Stimulated activated CD4-positive, alpha-beta T cell treated with anti-CD3 and anti-CD28 coated beads, Interleukin-15, amount 100 ng/mL, for 48 hours (primary cell): Measurements from ENCODE around the gene OR9A2.

Experiments
- DNase-seq, 2 donors: peaks; one replicate each; pipeline ENCODE4 v3.0.0-alpha.2; 2020; ENCODE audit warnings: low read depth in 2 of 2

The OR9A2 gene

GRCh38 chr7:143027032-143027431, at the start of gene OR9A2:
Gene OR9A2, minus strand, starts transcription at chr7:143027132. Its CDS starts 0 bp downstream, at chr7:143027132.
- no peak for DNase-seq

GRCh38 chr7:143074141-143074540, 47.2 kb upstream of the OR9A2 start:
- DNase-seq = no peak

GRCh38 chr7:143073556-143073955, 46.6 kb upstream of the OR9A2 start:
- no peak for DNase-seq

- DNase-seq = no peak
Observed at GRCh38 chr7:143069912-143070500, 43.1 kb upstream of the OR9A2 start.

GRCh38 chr7:143068446-143068845, 41.5 kb upstream of the OR9A2 start:
- no peak for DNase-seq

GRCh38 chr7:143063741-143064140, 36.8 kb upstream of the OR9A2 start:
- no peak for DNase-seq

- DNase-seq = no peak
Observed at GRCh38 chr7:143055754-143056153, 28.8 kb upstream of the OR9A2 start.

GRCh38 chr7:143054621-143055020, 27.7 kb upstream of the OR9A2 start:
- DNase-seq = no peak

- DNase-seq = no peak
Observed at GRCh38 chr7:143052041-143052440, 25.1 kb upstream of the OR9A2 start, which contains the start of gene OR6V1. Gene OR6V1, plus strand, starts transcription at chr7:143052341. Its CDS starts 0 bp downstream, at chr7:143052341.

GRCh38 chr7:143050931-143051330, 24.0 kb upstream of the OR9A2 start:
- DNase-seq = no peak

GRCh38 chr7:143049362-143049761, 22.4 kb upstream of the OR9A2 start:
- DNase-seq = no peak

- DNase-seq = peak in 1 of 2 donors; percentile 2
Observed at GRCh38 chr7:143048827-143049226, 21.9 kb upstream of the OR9A2 start.

- DNase-seq = no peak
Observed at GRCh38 chr7:143047326-143047725, 20.4 kb upstream of the OR9A2 start.

- DNase-seq = no peak
Observed at GRCh38 chr7:143046426-143046851, 19.5 kb upstream of the OR9A2 start.

- DNase-seq = no peak
Observed at GRCh38 chr7:143043391-143043790, 16.5 kb upstream of the OR9A2 start.

GRCh38 chr7:143042790-143043271, 15.9 kb upstream of the OR9A2 start:
- no peak for DNase-seq

- no peak for DNase-seq
Observed at GRCh38 chr7:143042159-143042789, 15.3 kb upstream of the OR9A2 start.

- no peak for DNase-seq
Observed at GRCh38 chr7:143041346-143041745, 14.4 kb upstream of the OR9A2 start.

- DNase-seq = no peak
Observed at GRCh38 chr7:143040209-143040715, 13.3 kb upstream of the OR9A2 start.

- DNase-seq = no peak
Observed at GRCh38 chr7:143038635-143039034, 11.7 kb upstream of the OR9A2 start.

GRCh38 chr7:143027683-143028082, 751 bp upstream of the OR9A2 start:
- no peak for DNase-seq

GRCh38 chr7:143025371-143025770, 1.6 kb downstream of the OR9A2 start:
- no peak for DNase-seq

- no peak for DNase-seq
Observed at GRCh38 chr7:143023047-143023446, 3.9 kb downstream of the OR9A2 start.
